Tongue (tissue), 2 donors: ENCODE data around the gene STK39. TPM values are rescaled to one million over a fixed set of nuclear protein-coding genes. Genes with fewer than 3 reads are reported as not detected.

ENCODE experiments used
- DNase-seq: peaks from one replicate; pipeline ENCODE4 v3.0.0-alpha.2; 2015
- total RNA-seq: library from RNA; depleted of rRNA; stranded (reverse); fragments of >200 nt; gene quantifications from one replicate; pipeline ENCODE4 v1.2.3, GENCODE V29; 2014

Gene STK39
- total RNA-seq, 1 donor from 2014 or later = 26.4 TPM

DNA sequence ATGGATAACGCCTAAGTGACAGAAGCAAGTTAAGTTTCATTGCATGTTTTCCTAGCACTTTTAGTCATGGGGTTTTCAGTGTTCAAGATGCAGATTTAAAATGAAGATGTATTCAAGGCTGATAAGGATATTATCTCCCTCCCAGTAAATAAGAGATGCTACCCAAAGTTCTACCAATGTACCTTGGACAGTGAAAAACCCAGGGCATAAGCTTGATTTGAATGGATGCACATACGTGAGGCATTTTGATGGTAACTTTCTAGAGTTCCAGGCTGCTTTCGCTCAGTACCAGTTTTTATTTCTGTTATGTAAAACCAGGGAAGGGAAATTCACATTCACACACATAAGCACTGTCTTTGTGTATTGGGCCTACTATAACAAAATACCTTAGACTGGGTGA, 90.3 kb downstream of the STK39 start:
- no peak for DNase-seq

DNA sequence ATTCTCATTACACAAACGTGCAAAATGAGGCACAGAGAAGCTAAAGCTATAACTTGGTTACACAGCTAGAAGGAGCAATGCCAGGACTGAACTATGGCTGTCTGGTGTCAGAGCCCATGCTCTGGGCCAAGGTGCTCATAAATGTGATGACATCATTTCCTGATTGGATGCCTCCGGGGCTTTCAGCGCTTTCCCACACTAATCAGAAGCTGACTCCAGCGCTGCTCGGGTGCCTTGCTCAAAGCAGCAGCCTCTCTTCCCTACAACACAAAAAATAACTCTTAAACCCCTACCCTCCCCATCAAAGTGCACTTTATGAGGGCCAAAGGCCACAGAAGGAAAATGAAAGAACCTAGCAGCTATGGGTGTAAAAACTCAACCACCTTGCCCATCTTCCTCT, 90.7 kb downstream of the STK39 start:
- no peak for DNase-seq

DNA sequence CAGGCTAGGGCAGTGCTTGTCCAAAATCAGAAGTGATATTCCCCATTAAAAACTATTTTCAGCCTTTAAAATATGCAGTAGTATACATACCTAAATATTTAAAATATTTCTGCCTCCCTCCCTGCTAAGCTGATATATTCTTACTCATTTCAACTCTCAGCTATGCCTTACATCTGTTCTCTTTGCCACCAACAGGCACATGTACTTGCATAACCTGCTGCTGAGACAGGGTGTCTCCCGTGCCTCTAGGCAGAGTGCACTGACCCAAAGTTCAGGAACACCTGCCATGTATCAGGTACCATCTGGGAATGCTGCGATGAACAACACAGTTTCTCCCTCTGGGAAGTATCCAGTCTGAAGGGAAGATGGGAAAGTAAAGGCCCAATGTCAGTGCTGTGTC, 91.7 kb downstream of the STK39 start:
- no peak for DNase-seq

DNA sequence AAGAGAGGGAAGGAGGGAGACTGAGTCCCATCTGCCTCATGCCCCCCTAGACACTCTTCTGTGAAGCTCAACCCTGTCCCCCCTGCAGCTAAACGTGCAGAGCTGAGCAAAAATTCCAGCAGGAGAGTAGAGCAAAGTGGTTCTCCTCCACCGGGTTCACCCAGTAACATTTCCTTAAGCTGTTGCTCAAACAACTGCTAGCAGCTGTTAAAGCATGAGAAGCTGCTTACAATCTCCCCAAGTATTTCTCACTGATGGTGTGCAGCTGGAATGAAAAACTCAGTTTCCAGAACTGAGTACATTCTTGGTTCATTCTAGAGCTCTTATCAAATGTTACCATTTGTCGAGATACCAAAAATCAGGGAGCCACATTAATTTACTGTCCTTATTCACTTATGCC, 92.3 kb downstream of the STK39 start:
- DNase-seq = peak; percentile 57

DNA sequence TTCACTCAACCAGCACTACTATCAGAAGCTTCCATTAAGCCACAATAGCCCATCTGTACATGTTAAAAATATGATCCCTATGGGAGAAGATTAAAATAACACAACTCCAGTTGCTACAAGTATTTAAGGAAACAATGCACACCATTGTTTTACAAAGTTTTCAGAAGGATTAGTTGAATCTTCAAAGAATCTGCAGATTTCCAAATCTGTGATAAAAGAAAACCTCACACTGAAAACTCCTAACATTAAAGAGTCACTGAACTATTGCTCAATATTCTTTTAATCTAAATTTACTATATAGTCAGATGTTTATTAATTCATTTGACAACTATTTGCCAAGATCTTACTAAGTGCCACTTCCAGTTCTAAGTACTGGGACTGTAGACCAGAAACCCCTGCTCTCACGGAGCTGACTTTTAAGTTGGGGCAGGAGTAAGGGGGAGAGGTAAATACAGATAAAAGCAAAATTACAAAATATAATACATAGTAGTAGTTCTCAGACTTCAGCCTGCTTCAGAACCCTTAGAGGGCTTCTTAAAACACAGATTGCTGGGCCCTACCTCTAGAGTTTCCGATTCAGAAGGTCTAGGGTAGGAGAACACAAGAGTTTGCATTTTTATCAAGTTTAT, 94.4 kb downstream of the STK39 start:
- DNase-seq = no peak

DNA sequence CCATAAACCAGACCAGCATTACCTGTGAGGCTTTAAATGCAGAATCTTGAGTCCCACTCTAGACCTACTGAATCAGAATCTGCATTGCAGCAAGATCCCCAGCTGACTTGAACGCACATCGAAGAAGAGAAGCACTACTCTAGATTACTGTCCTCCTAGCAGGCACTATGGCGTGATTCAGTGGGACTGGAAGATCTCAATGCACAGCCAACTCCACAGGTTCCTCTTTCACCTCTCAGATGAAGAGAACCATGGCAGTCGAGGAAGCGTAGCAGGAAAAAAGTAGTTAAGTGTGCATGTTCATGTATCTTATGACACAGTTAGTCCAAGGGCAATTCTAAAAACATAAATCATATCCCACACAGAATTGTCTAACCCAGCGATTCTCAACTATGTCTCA, 97.4 kb downstream of the STK39 start:
- DNase-seq = no peak

DNA sequence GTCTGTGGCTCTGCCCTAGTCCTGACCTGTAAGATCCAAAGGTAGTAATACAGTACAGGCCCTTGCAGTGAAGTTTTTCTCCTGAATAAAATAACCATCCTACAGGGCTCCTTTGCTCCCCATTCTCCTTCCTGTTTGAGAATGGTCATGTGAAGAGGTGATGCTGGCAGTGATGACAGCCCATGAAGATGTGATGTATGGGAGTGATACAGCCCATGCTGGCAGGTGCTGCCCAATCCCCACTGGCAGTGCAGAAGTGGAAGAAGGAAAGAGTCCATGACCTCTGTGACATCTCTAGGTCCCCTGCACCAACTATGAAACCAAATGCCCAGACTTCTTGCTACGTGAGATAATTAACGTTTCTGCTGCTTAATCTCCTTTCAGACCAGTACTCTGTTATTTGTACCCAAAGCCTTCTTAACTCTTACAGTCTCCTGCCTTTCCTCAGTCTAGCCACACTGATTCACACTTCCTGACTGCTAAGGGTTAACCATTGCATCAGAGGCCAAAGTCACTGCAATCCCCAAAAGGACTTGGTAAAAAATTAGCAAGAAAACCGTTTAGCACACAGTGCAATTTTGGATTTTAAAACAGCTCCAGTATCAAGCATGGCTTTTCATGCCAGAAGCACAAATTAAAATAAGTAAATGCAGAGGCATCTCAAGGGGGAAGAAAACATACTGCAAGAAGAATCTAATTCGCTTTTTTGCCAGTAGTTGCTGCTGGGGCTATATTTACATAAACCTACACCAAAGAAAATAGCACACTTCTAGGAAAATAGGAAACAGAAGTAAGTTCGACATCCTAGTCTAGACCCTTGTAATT, 98.0 kb downstream of the STK39 start:
- no peak for DNase-seq

DNA sequence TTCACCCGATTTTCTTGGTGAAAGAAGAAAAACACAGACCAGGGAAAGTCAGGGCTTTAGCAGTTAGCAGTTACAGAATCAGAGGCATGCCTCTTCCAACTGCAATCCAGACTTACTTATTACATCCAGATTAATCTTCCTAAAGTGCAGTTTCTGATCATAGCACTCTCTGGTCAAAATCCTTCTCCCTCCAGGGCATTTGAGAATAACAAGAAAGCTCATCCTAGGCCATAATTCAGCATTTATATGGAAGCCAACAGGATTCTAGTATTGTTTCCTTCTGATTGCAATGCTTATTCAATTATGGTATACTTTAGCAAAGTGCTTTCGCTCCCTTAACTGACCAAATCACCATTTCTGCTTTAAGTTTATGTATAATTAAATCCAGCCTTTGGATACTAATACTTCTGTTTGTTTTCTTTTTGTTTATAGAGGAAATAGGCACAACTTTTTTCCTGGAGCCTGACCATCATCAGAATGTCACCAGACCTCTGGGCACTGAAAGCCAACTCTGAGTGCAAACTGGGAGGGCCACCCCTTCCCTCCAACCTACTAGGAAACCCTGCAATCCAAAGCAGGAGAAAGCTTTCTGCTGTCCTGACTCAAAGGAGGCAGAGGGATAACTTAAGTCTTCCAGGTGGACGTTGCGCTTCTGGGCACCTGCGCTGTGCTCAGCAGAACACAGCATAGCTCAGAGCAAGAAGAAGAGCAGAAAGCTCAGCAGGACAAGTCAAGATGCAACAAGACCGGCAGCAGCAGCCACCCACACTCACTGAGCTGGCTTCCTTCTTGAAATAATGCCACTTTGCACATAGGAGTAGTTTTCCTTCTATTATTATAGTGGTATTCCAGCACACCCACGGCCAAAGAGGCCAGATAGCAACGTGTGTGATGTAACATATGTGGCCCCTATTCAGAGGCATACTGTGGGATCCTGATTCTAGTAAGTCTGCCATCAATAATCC, 99.3 kb downstream of the STK39 start:
- no peak for DNase-seq

DNA sequence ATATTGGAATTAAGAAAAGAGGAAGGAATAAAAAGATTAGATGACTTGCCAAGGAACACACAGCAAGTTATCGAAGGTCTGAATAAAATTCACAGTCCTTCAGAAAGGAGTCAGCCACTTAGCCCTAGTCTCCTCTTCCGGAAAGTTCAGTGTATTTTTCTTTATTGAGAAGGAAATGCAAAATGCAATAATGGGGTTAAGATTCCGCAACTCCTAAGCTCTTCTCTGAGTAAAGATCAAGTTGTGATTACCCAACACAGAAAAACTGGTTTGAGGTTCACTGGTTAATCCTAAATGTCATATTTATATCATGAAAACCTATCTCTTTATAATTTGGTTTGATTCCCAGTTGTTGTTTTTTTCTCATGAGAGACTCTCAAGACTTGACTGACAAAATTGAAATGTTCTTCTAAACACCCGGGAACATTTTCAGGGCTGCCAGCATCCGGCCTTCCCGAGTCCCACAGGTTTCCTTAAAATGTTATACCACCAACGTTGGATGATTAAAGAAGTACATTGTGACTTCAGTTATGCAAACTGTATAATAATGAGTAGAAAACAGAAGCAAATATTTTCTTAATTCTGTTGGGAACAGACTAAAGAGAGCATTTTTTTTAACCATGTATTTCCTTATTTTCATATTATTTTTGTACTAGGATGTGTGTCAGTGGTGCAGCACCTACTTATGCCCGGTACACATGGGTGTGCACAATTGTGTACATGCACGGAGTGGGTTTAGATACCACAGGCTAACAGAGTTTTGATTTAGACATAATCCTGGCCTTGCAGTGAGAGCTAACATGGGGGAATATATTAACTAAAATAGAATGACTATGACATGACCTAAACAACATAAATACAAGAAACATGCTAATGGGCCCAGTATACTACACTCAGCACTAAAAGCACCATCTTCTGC, 100.2 kb downstream of the STK39 start:
- no peak for DNase-seq

DNA sequence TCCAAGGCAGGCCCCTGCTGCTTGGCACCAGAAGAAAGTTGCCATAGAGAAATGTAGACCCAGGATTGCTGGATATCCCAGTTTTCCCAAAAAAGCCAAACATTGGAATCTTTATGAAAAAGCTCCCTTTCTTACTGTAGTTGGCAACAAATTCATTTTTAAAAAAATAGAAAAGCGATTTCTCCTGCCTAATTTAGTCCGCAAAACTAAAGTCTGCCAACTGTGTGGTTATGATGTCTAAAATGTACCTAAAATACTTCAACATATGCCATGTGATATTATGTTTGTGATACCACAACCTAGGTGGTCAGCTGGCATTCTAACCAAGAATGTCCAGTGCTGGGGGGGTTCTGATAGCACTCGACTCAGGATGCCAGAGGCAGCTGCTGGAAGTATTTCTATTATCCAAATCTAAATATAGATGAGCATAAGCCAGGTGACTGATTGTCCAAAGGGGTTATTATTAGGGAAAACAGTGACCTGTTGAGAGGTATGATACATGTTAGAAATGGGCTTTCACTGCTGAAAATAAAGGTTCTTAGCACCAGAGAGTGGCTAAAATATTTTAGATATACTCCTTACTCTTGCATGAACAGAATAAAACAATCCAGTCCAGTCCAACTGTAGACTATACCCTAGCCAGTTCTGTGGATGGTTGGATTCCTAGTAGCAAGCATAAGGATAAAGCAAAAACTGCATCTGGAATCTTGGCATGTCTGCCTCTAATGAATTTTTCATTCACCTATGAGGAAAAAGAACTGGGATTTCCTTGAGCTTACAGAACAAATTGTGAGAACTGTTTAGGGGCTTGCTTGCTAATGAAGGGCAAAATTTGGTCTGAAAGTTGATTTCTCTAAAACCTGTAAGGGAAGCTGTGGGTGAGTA, 101.7 kb downstream of the STK39 start:
- no peak for DNase-seq

DNA sequence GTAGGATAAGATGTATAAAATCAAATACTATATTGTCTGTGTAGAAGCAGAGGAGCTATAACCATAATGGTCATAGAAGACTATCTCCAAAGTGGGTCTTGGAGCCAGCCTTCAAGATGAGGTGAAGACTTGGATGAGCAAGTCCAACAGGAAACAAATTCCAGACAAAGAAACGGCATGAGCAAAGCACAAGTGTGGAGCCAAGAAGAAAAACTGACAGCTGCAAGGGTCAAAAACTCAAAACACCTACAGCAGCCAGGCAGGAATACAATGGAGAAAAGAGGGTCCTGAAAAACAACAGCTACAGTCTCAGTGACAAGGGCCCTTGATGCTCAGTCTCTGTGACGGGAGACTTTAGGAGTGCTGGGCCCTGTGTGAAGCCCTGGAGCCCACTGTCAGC, 102.4 kb downstream of the STK39 start:
- peak; percentile 37 for DNase-seq

DNA sequence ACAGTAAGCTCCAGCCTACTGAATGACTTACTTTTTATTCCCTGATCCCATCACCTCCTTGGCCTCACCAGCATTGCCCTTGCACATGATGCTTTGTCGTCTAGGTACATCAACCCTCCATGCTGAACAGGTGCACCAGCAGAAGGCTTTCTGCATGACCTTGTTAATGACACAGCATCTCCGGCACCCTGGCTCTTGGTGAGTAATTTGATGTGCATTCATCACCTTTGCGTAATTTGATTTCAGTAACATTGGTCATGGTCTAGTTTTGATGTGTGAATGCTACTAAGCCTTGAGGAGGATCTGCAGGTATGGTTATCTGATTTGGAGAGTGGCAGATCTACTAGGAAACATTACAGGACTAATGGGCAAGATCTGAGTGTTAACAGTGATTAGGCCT, 103.6 kb downstream of the STK39 start:
- DNase-seq = no peak

DNA sequence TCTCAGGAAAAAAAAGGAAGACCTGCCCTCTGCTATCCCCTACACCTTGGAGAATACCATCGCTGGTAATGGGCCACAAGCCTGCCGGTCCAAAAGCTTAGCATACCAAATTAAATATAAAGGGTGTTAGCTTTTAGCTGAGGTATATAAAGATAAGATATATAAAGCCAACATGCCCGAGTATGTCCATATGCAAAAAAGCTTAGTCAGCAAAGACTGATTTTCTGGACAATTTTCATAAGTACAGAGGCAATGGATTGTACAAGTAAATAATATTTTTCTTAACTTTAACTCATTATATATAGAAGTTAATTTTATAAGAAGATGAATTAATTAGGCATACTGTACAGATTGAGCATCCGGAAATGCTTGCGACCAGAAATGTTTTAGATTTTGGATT, 106.5 kb downstream of the STK39 start:
- no peak for DNase-seq

DNA sequence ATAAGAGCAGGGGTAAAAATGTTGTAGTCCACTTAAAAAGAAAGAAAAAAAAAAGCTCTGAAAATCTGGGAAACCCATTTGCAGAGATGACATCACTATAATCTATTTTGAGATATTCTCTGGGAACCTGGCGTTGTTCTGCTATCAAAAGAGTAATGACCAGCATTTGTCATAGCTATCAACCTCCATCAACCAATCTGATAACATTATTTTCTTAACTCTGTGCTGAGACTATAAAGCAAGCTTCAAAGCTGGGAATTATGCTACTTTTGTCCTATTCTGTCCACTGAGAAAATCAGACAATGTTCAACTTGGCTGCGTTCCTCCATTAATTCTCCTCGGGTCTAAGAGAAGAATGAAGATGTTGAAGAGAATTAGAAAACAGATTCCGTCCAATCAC, 107.5 kb downstream of the STK39 start:
- no peak for DNase-seq

DNA sequence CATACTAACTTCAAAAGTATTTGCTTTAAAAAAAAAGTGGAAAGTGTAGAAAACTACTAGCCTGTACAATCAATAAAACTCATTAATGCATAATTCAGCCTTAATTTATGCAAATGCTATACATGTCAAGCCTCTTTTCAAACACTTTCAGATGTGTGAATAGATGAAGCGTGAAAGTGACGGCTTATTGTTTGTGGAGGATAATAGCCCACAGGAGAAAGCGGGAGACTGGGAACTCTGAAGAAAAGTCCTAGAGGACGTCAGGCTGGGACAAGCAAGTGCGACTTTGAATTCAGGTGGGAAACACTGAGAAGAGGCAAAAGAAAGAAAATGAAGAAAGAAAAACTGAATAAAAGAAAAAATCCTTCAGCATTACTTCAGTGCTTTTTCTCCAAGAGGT, 108.5 kb downstream of the STK39 start:
- no peak for DNase-seq

DNA sequence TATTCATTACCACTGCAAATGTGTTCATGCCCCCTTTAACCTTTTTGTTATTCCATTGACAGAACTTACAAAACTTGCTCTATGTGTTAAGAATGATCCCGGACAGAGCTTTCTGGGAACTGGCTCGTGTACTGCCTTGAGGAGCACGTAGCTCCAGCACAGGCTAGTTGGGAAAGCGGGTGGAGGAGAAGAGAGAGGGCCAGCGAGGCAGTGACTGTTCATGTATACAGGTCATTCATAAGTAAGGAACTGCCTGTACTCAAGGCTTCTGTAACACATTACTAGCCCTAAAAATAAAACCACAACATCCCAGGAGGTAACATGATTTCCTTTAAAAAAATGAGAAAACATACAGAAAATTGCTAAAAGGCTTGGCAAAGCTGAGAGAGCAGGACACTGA, 109.0 kb downstream of the STK39 start:
- peak; percentile 75 for DNase-seq

DNA sequence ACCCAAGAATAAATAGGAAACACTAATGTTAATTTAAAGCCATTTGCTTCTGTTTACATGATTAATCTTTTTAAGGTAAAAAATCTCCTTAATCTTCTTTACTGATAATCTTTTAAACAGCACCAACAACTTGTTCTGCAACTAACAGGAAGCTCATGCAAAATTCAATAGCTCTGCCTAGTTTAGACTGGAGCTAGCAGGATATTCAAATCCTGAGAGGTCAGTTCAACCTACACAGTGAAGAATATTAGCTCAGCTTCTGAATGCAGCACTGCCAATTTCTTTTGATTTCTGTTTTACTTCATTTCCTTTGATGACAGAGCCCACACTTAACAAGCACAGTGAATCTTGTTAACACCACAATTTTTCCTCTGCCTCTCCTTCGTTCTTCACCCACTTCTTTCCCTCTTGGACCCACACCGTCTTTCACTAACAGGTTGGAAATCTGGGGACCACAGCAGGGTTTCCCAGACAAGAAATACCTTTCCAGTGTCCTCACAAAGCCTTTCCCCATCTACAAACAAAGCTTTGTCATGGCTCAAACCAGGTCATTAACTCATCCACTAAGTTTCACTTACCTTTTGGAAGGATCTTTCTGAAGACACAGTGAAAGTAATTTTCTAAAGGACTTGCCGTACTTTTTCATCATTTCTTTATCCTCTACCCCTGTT, 109.8 kb downstream of the STK39 start:
- peak; percentile 29 for DNase-seq

DNA sequence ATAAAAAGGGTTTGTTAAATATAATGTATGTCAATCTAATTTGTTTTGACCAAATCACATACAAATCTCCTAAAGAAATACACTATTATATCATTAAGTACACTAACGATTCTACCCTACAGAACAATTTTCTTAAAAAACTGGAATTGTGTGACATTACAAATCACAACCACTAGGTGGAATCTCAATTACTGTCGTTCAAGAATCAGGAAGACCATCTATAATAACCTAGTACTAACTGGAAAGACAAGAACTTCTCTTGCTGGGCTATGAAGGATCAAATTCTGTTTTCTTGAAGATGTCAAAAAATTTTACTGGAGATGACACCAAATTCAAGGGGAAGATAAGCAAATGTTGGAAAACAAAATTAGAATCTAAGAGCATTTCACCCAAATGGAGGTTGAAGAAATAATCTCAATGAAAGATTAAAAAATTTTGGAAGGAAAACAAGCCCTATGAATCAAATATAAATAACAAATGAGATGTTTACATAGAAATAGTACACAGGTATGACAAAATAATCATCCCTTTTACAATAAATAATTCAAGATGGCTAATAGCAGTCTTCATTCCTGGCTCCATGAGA, 110.9 kb downstream of the STK39 start:
- DNase-seq = peak; percentile 36

DNA sequence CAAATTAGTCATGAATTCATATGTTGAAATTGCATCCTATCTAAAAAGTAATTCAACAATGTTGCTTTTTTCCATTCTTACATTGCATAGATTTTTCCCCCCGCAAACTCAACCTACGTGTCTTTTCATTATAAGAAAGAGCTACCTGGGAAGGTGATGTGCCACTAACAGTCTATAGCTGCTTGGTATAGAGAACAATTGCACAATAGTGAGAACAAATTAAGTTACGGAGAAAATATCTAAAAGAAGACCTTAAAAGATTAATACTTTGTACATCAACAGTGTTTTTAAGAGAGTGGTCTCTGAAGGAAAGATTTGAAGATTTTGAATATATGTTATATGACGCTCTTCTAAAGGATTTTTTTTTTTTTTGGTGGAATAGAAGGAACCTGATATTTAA, 111.8 kb downstream of the STK39 start:
- DNase-seq = no peak

DNA sequence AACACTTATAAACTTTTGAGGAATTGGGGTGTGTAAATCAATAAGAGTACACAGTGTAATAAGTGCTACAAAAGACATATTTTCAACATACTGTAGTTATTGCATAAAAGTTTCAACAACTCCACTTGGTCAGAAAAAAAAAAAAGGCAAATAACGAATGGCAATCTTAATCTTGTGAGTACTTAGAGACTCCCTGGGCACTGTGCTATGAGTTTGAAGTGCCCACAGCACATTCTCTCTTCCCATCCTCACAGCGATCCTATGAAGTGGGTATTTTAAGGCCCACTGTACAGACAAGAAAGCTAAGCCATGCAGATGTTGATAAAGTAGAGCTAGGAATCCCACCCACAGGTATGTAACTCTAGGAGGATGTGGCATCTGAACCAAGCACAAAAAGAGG, 112.3 kb downstream of the STK39 start:
- no peak for DNase-seq
